NCI-H1417 treated with DMSO at 0.1 percent for 48 hours (cell line): ENCODE measurements around the gene YTHDF1.

Experiments
- DNase-seq: peaks from one replicate; lab custom pipeline; 2025; lab: John Stamatoyannopoulos, UW

The YTHDF1 gene

DNA sequence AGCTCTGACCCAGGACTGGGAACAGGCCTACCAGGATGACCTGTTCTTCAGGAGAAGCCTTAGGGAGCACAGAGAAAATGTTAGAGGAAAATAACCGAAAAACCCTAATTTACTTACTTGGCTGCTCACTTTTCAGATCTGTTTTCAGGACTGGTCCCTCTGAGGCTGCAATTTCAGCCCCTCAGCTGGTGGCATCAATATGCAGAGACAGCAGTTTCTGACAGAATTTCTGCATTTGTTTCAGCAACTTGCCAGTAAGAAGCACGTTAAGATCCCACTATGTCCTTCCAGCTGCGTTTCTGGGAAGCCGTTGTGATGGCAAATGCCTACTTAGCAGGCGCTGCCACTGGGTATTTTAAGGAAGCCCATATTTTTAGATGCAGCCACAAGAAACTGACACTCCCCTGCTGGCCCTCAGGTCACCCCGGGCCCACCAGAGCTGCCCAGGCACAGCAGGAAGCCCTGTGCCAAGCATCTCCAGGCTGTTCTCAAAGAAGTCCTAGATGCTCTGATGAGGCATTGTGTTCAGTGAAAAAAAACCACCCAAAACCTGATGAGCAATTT is 7.5 kb downstream of the YTHDF1 start:
- DNase-seq, result no peak

DNA sequence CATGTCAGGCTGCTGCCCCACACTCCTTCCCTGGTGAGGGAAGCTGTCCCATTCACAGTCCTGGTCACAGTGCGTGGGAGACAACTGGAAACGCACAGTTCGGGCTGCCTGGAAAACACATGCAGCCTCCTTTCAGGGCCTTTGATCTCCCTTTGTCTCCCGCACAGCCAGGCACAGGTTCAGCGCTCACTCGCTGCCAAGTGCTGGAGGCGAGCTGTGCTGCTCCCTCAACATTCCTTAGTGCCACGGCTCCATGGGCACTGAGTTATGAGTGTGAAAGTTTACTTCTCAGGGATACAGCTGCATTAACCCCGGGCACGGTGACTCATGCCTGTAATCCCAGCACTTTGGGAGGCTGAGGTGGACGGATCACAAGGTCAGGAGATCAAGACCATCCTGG is 9.1 kb downstream of the YTHDF1 start:
- no peak for DNase-seq

DNA sequence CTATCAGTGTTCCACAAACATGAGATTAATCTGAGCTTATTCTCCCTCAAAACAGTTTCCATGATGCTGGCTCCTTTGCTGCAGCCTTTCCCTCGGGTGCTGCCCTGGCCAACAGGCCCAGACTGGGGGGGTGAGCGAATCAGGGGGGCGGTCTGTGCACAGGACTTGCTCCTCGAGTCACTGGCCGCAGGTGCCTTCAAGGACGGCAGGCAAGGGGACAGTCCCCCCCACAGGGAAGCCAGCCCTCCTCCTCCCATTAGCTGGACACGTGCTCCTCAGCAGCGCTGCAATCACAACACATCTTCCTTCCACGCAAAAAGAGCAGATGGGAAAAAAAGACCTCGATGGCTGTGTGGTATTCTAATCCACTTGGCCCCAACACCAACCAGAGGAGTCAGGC is 10.0 kb downstream of the YTHDF1 start:
- no peak for DNase-seq

DNA sequence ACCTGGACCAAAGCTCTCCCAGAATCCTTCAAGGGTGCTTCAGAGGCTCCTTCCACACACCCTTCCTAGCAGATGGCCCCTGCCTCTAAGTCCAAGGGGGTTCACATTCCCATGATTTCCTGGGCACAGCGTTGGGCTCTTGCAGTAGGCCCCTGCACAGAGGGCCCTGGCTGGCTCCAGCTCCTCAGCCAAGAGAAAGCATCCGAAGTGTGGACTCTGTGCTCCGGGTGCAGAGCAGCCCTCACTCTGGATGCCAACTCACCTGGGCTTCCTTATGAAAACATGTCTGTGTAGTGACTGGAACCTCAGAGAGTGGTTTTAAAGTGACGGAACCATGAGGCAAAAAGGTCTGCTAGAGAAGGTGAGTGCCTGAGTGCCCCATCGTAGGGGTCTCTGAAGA is 11.6 kb downstream of the YTHDF1 start:
- no peak for DNase-seq

DNA sequence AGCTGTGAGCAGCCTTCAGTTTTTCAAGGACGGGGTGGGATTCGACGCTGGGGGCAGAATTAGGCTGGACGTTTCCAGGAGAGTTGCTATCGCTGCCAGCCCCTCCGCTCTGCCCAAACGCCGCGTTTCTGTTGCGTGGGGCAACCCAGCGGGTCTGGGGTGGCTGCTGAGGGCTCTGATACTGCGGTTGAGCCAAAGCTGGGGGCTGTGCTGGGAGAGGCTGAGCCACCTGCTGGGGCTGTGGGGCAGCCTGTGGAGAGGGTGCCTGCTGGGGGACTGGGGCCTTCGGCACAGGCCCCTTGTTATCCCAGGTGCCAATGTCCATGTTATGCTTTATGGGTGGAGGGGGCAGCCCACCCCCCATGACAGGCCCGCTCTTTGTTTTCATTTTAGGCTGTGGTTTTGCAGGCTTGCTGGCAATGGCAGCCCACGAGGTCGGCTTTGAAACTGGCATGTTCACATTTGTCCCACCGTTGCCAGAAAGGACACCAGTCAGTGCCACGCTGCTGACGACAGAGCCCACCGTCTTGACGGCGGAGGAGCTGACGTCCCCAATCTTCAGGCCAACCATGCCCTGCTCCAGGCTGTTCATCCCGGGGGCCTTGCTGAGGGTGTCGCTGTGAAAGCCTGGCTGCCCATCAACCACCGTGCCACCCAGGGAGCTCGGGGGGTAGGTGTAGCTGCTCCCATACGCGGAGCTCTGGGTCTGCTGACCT is 13.0 kb downstream of the YTHDF1 start:
- no peak for DNase-seq

DNA sequence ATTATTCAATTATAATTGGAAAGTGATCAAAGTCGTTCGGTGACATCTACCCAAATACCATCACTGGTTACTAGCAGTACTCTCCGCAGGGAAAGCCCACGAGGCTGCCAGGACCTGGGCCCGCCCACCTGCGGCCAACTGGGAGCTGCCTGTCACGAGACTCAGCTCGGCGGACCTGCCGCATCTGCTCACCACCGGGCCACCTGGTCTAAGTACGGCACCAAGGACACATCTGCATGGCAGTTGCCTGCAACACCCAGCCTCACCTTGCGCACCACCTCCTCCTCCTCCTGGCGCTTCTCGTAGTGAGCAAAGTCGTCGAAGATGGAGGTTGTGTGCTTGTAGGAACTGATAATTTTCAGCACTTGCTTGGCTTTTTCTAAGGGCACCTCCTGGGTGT is 13.9 kb downstream of the YTHDF1 start:
- DNase-seq, result no peak

DNA sequence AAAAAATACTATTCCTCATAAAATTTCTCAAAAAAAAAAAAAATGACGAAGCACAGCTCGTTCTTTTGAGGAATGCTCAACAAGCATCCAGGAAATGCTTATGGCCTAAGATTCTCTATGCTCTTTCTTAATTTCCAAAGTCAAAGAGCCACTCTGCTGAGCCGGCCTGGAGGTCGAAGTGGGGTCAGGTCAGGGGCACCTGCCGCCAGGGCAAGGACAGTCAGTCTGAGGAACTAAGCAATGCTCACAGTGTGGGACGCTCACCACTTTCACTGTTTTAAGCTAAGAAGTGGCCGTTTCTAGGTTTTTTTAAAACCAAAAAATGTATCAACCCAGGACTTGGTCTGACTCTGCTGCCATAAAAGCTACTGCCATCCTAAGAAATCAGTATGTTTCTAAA is 17.3 kb downstream of the YTHDF1 start:
- no peak for DNase-seq

DNA sequence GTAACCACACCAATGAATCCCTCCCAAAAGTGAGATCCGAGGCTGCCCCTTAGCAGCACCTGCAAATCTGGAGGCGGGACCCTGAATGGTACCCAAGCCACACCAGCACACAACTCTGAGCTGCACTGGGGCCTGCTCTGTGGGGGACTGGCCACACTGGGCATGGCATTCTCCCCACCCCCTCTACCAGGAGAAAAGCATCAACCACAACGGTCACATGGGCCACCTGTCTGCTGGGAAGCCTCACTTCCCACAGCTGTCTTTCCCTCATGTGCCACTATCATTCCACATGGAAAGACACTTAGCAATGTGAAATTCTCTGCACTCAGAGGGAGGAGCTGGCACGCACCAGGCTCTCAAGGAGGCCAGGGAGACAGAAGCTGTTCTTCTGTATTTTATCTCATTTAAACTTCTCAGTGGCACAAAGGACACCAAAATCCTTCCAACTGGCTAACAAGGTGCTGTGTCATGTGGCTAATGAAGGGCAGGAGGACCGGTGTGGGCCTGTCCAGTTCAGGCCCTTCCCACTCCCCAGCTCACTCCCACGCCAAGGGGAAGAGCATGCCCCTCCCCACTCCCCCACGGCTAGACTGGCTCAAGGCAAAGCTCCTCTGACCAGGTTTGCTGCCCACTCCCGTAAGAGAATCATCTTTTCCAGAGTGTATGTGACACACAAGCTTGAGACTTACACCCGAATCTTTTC is 19.0 kb downstream of the YTHDF1 start:
- DNase-seq, result no peak

DNA sequence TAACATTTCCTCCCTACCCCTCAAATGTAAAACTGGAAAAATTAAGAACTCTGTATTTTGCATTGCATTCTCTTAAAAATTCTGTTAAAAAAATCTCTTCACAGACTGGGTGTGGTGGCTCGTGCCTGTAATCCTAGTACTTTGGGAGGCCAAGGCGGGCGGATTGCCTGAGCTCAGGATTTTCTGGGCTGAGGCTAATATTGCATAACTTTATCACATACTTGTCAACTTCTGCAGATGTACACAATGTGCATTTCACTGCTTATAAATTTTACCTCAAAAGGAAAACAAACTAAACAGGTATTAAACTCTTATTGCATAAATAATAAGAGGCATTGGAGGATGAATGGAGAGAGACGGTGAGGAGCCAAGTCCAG is 21.1 kb downstream of the YTHDF1 start:
- DNase-seq, result no peak

DNA sequence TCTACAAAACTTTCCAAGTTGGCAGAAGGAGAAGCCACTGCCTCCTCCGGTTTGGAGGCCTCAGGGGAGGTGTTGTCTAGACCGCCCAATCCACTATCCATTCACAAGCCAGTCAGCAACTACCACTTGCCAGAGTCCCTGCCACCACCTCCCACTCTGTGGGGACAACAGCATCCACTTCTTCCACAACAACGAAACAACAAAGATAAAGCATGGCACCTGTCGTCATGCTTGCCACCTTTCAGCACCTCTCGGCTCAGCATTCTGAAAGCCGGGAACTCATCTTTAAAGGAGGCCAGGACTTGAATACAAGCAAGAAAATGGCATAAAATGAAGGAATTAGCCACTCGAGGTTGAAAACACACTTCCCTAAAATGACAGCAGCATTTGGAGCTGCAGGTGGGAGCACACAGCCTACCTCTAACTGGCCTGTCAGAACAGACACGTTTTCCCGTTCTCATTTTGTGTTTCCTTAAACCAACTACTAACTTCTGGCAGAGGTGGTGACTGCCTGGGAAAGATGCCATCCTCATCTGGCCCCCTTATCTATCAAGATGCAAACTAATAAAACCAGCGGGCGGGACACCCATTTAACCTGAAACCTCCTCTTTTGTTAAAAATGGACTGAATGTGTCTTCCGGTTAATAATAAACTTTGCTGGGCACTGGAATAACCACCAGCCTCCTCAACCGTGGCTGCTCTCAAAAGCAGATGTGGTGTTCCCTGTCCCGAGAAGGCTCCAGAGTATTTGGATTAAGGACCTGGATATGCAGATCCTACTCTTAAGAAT is 21.7 kb downstream of the YTHDF1 start:
- no peak for DNase-seq

DNA sequence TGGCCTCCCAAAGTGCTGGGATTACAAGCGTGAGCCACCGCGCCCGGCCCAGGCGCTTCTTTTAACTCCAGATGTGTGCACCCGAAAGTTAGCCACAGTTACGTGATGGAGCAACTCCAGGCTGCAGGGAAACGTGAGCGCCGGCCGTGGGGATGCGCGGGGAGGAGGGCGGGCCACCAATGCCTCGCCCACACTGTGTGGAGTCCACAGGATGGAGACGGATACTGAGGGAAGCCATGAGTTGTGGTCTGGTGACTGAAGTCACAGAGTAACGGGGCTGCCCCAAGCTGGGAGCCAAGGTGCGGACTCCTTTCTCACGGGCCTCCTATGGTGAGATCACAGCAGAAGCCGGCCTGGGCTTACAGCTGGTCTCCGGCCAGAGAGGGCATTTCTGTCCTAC is 23.2 kb downstream of the YTHDF1 start:
- no peak for DNase-seq

DNA sequence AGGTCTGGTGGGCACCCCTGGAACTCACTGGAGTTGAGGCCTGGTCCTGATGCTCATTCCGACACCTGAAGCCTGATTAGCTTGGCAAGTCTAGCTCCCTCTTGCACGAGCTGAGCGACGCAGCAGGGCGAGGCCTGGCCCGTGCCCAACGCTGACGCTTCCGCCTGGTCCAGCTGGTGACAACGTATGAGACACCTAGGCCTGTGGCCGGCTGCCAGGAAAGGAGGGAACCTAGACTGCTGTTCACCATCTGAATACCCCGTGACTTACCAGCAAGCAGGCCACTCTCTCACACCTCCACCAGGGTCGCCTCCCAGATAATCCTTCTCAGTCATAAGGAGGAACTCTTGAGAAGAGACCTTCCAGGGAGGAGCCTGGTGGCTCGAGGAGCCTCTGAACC is 24.5 kb downstream of the YTHDF1 start:
- DNase-seq, result no peak

DNA sequence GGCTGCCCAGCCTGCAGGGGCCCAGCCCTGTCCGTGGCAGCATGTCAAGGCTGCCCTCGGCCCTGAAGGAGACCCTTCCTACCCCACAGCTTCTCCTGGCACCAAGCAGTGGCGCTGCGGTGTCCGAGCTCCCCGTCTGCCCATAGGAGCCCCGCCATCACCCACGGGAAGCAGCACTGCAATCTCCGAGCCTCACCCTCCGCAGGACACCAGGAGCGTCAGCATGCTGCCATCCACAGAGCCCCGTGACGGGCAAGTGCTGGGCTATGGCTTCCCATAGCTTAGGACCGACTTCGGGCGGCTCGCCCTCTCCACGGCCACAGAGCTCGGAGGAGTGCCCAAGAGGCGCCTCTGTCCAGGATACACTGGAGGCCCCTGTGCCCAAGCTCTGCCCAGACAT is 25.1 kb downstream of the YTHDF1 start:
- no peak for DNase-seq

DNA sequence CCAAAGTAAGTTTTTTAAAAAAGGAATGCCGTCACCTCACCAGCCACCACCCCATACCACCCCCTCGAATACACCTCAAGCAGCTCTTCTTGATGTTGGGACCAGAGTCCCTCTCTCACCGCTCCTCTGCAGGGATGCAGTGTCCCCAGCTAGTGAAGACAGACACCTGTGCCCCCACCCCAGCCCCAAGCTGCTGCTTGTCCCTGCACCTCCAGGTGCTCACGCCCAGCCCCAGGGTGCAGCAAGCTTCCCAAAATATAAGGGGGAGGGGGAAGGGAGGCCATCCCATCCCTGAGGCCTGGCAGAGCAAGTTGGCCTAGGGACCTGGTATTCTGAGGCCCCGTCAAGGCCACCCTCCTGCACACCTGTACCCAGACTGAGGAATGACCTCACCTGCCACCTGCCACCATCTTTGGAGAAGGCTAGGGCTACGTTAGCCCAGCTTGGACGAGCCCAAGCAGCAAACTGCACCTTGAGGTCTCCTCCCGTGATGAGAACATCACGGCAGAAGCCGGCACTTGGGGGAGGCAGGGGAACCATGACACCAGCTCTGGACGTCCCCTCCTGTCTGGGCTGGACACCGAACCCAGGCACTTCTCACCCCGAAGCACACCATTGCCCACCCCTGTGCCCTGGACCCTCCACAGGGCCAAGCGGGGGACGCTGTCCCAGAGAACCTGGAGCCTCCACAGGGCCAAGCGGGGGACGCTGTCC is 25.9 kb downstream of the YTHDF1 start:
- no peak for DNase-seq

DNA sequence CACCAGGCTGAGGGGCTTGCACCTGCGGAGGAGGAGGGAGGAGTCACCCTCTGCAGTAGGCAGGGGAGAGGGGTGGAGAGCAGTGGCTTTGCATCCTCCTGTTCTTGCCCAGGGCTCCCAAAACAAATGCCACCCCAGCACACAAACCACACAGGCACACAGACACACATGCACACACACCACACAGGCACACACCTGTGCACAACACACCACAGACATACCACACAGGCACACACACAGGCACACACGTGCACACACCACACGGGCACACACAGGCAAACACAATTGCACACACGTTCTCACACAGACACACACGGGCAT is 26.6 kb downstream of the YTHDF1 start:
- no peak for DNase-seq

DNA sequence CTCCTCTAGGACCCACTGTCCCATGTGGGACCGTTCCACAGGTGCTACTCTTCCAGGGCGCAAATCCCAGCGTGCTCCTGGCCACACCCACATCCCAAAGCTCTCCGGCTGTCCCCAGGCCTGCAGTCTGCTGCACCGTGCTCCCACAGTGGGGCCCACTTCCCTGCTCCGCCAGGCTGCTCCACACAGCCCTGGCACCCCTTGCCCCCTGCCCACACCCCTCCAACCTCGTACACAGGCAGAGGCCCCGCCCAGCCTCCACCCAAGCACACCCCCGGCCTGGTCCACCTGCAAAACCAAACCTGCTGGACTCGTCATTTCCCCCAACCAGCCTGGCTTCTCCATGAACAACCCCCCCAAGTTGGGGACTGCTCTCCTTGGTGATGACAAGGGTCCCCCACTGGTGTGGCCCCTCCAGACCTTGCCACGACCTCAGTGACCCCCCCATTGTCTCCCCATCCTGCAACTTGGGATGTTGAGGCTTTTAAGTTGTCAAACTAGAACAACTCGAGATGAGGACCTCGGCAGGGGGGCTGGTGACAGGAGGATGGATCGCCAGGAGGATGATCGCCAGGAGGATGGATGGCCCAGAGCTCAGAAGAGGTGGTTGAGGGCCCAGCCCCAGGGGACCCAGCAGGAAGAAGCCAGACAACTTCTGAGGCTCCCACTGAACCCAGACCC is 27.1 kb downstream of the YTHDF1 start:
- no peak for DNase-seq

DNA sequence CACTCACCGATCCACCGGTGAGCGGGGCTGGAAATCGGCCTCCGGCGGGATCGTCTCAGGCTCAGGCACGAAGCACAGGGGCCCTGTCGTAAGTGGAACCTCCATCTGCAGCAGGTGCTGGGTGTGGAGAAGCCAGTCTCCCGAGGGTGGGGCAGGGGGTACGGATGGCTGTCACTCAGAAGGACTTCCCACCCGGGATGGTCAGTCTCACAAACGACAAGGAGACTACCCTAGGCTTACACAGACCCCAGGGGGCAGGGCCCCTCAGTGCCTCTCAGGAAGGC is 27.8 kb downstream of the YTHDF1 start:
- DNase-seq, result no peak

DNA sequence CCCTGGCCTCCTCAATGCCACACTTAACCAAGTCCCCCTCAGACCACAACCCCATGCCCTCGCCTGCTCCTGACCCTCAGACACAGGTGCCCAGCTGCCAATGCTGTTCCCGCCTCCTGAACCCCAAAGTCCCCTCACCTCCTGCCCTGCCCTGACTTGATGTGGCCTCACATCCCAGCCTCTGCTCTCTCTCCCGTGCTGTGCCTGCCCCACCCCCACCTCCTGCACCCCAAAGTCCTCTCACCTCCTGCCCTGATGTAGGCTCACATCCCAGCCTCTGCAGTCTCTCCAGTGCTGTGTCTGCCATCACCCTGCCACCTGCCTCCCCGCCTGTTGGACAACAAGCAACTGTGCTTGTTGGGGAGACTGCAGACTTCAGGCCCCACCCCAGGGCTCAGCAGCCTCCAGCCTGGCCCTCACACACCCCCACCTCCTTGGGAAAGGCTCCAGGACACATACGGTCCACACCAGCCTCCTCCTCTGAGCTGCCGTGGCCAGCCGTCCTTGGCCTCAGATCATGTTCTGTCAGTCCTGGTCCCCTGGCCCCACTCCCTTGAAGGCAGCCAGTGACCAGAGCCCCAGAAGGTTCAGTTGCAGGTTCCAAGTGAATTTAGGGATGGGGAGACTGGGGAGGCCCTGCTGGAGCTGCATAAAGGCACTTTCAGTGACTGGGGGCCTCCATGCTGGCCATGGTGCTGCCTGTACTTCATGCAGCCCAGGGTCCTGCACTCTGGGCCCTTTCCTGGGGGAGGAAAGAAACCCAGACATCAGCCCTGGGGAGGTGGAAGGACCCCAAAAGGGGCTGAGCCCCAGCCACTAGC is 28.4 kb downstream of the YTHDF1 start:
- no peak for DNase-seq

DNA sequence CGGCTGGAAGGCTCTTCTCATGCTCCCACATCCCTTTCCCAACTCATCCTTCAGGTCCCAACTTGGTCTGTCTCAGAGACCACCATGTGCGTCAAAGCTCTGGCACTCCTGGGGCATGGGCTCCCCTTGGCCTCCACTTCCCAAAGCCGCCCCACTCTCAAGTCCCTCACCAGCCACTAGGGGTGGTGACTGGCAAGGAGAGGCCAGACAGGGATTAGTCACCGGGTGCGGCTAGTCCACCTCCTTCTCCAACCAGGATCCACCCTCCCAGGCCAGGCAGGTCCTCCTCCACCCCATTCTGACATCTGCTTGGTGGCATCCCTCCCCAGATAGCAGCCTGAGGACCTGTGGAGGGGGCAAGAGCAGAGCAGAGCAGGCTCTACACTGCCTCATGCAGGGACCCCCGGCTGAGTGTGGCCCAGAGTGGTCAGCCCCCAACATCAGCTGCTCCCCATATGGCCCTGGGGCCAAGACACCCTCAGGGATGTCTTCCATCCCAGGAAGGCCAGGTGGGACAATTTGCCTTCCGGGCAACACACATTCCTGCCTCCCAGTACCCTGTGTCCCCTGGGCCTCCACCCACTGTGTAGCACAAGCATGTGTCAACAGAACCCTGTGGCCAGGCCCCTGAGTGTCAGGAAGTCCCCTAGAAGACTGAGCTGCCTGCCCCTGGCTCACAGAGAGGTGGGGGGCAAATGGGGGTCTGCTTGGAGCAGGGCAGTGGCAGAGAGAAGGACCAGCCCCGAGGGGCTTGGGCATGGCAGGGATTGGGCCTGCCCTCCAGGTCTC is 29.2 kb downstream of the YTHDF1 start:
- DNase-seq, result no peak

DNA sequence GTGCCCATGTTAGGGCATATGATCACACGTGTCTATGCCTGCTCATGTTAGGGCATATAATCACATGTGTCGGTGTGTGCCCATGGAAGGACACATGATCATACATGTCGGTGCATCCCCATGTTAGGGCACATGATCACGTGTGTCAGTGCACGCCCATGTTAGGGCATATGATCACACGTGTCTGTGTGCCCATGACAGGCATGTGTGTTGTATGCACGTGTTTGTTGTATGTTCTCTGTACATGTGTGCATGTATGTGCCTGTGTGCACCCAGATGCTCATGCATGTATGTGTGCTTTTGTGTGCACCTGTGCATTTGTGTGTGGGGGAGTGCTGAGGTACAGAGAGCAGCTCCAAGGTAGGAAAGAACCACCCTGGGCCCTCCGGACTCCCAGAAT is 29.8 kb downstream of the YTHDF1 start:
- DNase-seq, result no peak
